Panc1 (cell line): Measurements from ENCODE around the gene C6orf89. TPM values are rescaled to one million over a fixed set of nuclear protein-coding genes. Genes with fewer than 3 reads are reported as not detected.

Source experiments
- ATAC-seq: fragments of 200-7000 bp; cut with Tn5 transposase; 2 replicates; pipeline ENCODE4 v1.9.1; 2020; ENCODE audit warnings: mild to moderate bottlenecking, moderate library complexity
- BruUV-seq: library from RNA; stranded (reverse); fragments of 400-500 nt; replicated peaks from 2 replicates; lab custom pipeline; 2021; lab: Mats Ljungman, UMichigan
- CTCF ChIA-PET: fragments of 300-600 bp; sonication (Branson Sonifier 250); formaldehyde crosslinking; loops from one replicate; lab custom pipeline; 2022; ENCODE audit warnings: antibody characterized with exemption; lab: Charles Lee
- POLR2A ChIA-PET: fragments of 300-600 bp; sonication (Branson Sonifier 250); formaldehyde crosslinking; loops from one replicate; lab custom pipeline; 2022; ENCODE audit warnings: antibody characterized with exemption; lab: Charles Lee
- DNase-seq: peaks from one replicate; pipeline ENCODE4 v3.0.0-alpha.2; 2010; ENCODE audit warnings: low read depth, low spot score
- H3K27ac ChIP-seq: 2 replicates; pipeline ENCODE4 v1.5.1; 2011; ENCODE audit warnings: mild to moderate bottlenecking, low read length, inconsistent platforms
- H3K27me3 ChIP-seq: fragments of 200-500 bp; sonication (Bioruptor generic); 2 replicates; pipeline ENCODE4 v1.6.0; 2014; ENCODE audit warnings: low read length, inconsistent platforms; ENCODE audit not compliant: control insufficient read depth, insufficient read depth
- H3K36me3 ChIP-seq: fragments of 200-500 bp; sonication (Bioruptor generic); 2 replicates; pipeline ENCODE4 v1.5.1; 2014; ENCODE audit warnings: inconsistent platforms, mild to moderate bottlenecking, low read length, moderate library complexity; ENCODE audit not compliant: control insufficient read depth, insufficient read depth
- H3K4me1 ChIP-seq: 2 replicates; pipeline ENCODE4 v1.5.1; 2011; ENCODE audit warnings: inconsistent platforms, mild to moderate bottlenecking, low read length, moderate library complexity; ENCODE audit not compliant: control insufficient read depth, insufficient read depth
- H3K4me3 ChIP-seq, 2 experiments: 2 replicates each; pipeline ENCODE4 v1.5.1; 2011 to 2012; ENCODE audit warnings: low read depth in 2 of 2, low read length in 2 of 2, mild to moderate bottlenecking in 2 of 2, inconsistent platforms in 1 of 2, moderate library complexity in 1 of 2
- H3K9me3 ChIP-seq: fragments of 200-500 bp; sonication (Bioruptor generic); 2 replicates; pipeline ENCODE4 v1.5.1; 2014; ENCODE audit warnings: low read depth, mild to moderate bottlenecking, inconsistent platforms, low read length, moderate library complexity; ENCODE audit not compliant: control insufficient read depth, insufficient read depth
- CTCF ChIP-seq: fragments of 450-650 bp; IDR thresholded peaks from 2 replicates; pipeline ENCODE4 v1.5.1; 2017; ENCODE audit warnings: mild to moderate bottlenecking
- POLR2AphosphoS5 ChIP-seq: IDR thresholded peaks from 2 replicates; pipeline ENCODE4 v1.6.1; 2012; ENCODE audit warnings: mild to moderate bottlenecking, low read depth, low read length, moderate library complexity
- REST ChIP-seq, 2 experiments: IDR thresholded peaks; 2 replicates each; pipeline ENCODE4 v1.6.1; 2011 to 2012; ENCODE audit warnings: low read depth in 2 of 2, control low read depth in 1 of 2, low read length in 1 of 2, mild to moderate bottlenecking in 1 of 2, moderate library complexity in 1 of 2; ENCODE audit not compliant: insufficient read depth in 1 of 2
- SIN3A ChIP-seq: IDR thresholded peaks from 2 replicates; pipeline ENCODE4 v1.6.1; 2012; ENCODE audit warnings: low read depth, mild to moderate bottlenecking, low read length, moderate library complexity, borderline replicate concordance; ENCODE audit not compliant: insufficient read depth
- TCF7L2 ChIP-seq: IDR thresholded peaks from 2 replicates; pipeline ENCODE4 v1.6.1; 2011; ENCODE audit warnings: mild to moderate bottlenecking, low read depth, low read length, inconsistent platforms
- in situ Hi-C: cut with HindIII; loops from 2 replicates; pipeline ENCODE4 v1.10.0; 2016; ENCODE audit warnings: low sequenced_read_pairs, low pct_unique_long_range_greater_than_20kb
- intact Hi-C: fragments of 100-400 bp; cut with micrococcal nuclease; formaldehyde crosslinking; loops from one replicate; pipeline ENCODE4 v1.10.0; 2022; ENCODE audit not compliant: unreplicated experiment
- total RNA-seq: library from RNA; stranded (reverse); gene quantifications from one replicate; pipeline ENCODE4 v1.2.1, GENCODE V29; 2021; ENCODE audit not compliant: unreplicated experiment

The C6orf89 gene
- total RNA-seq, 1 experiment from 2014 or later = 59.2 TPM

- CTCF ChIA-PET = no interaction called here
- Histone ChIP-seq H3K36me3 (peaks cover 11% of the 10 kb centered on the region), H3K4me3 (no peak overlapping the region), H3K27me3 (no peaks in the 10 kb centered on the region), H3K9me3 (no peaks in the 10 kb centered on the region), H3K27ac (no peak overlapping the region), H3K4me1 (no peaks in the 10 kb centered on the region)
- POLR2A ChIA-PET = no interaction called here
- DNase-seq = no peak
- ATAC-seq = no peak
- intact Hi-C loops = no loop called here
- in situ Hi-C loops = no loop called here
- BruUV-seq = no TSS peak
- TF ChIP-seq CTCF (no peak), SIN3A (no peak), TCF7L2 (no peak), REST (IDR thresholded peaks at IDR 0.05; ENCODE audit: insufficient read depth in 1 of 2, low read depth in 2 of 2, low read length in 1 of 2) (no peak), POLR2AphosphoS5 (no peak)
Observed at GRCh38 chr6:36967301-36967700, 81.5 kb downstream of the C6orf89 start.

- Histone ChIP-seq H3K36me3 (peaks cover 11% of the 10 kb centered on the region), H3K4me3 (no peak overlapping the region), H3K4me1 (no peaks in the 10 kb centered on the region), H3K27ac (no peak overlapping the region), H3K9me3 (no peaks in the 10 kb centered on the region), H3K27me3 (no peaks in the 10 kb centered on the region)
- no TSS peak for BruUV-seq
- no peak for TF ChIP-seq SIN3A
- TF ChIP-seq POLR2AphosphoS5 = no peak
- TF ChIP-seq REST (IDR thresholded peaks at IDR 0.05; ENCODE audit: insufficient read depth in 1 of 2, low read depth in 2 of 2, low read length in 1 of 2) = no peak
- no peak for TF ChIP-seq CTCF
- no peak for TF ChIP-seq TCF7L2
- intact Hi-C loops (no loop called here), in situ Hi-C loops (no loop called here)
- POLR2A ChIA-PET = no interaction called here
- no peak for ATAC-seq
- no peak for DNase-seq
- CTCF ChIA-PET = no interaction called here
Observed at GRCh38 chr6:36967757-36968156, 82.0 kb downstream of the C6orf89 start.
